ENCODE data around the gene NPFF. TPM values are rescaled to one million over a fixed set of nuclear protein-coding genes. Genes with fewer than 3 reads are reported as not detected.

Gene NPFF
- polyA plus RNA-seq, 3 donors = 0.70 to 1.1 (median 0.93) TPM

DNA sequence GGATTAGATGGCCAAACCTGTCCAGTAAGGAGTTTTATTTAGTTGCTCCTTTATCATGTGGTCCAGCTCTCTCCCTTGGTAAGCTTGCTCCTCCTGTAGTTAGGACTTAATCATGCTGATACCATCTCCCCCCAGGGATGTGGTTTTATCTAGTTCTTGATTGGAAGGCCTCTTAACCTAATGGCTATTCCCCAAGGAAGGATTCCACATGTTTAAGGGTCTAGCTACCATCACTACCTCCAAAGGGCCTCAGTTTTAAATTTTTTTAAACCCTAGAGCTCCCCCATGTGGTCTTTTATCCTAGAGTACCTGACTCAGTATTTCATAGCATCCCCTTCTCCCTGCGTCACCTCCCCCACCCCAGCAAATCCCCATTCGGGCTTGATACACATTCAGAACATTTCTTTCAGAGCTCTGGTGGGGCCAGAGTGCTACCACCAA lies 30.5 kb downstream of the NPFF start:
- DNase-seq = no peak

DNA sequence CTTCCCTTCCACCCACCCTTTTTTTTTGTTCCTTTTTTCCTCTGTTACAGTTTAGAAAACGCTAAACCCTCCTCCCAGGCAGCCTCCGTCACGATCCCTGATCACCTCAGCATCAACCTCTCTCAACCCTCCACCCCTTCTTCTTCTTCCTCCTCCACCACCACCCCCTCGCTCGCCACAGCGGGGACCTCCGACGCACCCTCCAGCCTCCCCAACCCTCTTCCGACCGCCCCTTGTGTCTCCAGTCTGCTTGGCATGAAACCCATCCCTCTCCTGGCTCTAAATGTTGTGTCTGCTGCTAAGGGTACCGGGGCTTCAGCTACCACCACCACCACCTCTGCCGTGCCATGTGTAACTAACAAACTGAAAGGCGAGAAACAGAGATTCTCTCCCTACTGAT lies 32.5 kb downstream of the NPFF start:
- DNase-seq = no peak

DNA sequence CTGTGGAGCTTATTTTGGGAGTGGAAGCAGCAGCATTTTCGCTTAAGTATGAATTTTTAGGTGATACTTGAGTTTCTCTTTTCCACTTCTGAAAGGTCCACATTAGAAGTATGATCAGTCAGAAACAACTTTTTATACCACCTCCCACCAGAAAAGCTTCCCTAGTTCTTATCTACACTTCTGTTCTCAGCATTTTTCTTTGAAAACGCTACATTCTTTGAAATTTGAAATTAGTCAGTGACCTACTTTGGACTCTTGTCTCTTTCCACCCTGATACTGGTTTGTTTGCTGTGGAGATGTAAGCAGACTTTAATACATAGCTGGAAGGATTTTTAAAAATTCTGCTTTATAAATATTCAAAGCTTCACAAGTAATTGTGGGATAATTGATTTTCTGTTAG lies 33.2 kb downstream of the NPFF start:
- DNase-seq = no peak

DNA sequence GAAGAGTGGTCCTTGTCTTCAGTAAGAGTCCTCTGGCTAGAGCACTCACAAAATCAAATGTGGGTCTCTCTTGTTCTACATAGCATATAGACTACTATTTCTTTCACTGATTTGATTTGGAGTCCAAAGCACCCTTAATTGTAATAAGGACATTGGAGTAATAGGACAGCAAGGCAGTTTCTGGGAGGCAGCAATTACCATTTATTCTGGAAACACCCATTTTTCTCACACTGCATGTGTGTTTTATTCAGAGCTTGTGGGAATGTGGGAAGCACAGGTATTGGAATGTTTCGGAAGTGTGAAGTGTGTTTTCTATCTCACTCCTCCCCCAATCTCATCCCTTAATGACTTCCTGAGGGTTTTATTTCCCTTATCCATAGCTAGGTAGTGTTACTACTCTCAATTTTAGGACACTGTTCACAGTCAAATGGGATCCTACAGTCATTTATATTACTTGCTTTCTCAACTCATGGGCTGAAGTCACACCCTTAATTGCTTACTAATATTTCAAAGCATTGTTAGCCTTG lies 35.2 kb downstream of the NPFF start:
- DNase-seq = no peak

DNA sequence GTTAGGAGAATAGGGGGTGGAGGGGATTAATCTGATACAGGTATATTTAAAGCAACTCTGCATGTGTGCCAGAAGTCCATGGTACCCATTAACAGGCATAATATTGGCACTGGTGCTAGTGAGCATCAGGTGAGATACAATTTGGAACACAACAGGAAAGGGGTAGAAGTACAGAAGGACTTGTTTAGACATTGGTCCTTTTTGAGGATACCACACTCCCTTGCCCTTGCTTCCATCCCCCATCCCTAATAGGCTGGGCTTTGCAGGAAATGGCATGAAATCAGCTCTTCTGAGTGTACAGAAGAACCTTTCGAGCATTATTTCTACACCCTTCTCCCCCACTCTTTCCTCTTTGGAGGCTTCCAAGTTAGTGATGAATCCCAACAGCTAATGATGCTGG lies 39.0 kb downstream of the NPFF start:
- no peak for DNase-seq

DNA sequence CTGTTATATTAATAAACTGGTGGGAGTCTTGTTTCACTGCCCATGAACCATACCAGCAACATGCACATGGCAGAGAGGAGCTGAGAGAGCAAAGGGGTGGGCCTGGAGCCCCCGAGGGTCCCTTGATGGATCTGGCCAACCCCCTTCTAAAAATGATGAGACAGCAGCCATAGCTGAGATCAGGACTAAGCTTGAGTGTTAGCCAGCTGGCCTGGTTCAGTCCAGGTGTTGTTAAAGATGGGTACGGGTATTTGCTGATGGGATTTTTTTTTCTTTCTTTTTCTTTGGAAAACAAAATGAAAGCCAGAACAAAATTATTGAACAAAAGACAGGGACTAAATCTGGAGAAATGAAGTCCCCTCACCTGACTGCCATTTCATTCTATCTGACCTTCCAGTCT lies 39.4 kb downstream of the NPFF start:
- no peak for DNase-seq

DNA sequence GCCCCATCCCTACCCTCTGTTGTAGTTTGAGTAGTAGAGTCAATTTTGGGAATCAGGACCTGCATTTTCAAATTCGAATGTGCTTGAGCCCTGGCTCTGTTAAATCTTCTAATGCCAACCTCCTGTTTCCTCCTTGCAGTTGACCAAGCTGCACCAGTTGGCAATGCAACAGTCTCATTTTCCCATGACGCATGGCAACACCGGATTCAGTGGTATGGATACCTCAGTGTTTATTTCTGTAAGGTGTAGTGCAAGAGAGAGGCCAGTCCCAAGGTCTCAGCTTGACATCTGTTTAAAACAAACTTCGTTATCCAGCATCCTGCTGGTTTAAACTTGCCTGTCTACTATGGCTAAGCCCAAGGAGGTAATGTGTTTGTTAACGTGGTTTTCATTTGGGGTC lies 40.2 kb downstream of the NPFF start:
- no peak for DNase-seq

GRCh38 chr12:53466640-53467039 lies 40.6 kb downstream of the NPFF start:
- no peak for DNase-seq

DNA sequence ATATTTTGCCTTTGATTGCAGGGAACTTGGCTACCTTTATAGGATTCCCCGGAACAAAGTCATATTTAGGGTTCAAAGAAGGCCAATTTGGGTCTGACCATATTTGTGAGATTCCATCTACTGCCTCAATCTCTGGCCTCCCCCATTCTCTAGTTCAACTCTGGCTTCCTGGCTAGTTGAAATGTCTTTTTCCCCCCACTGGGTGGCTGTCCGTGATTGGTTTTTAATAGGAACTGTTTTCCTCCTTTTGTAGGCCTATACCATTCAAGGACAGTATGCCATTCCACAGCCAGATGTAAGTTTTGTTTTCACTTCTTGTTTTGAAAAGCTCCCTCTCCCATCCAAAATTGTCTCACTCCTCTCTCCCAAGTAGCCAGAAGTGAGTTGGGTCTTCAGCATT lies 41.6 kb downstream of the NPFF start:
- DNase-seq = no peak

- no peak for DNase-seq
Observed at GRCh38 chr12:53464685-53465418, 42.4 kb downstream of the NPFF start.

DNA sequence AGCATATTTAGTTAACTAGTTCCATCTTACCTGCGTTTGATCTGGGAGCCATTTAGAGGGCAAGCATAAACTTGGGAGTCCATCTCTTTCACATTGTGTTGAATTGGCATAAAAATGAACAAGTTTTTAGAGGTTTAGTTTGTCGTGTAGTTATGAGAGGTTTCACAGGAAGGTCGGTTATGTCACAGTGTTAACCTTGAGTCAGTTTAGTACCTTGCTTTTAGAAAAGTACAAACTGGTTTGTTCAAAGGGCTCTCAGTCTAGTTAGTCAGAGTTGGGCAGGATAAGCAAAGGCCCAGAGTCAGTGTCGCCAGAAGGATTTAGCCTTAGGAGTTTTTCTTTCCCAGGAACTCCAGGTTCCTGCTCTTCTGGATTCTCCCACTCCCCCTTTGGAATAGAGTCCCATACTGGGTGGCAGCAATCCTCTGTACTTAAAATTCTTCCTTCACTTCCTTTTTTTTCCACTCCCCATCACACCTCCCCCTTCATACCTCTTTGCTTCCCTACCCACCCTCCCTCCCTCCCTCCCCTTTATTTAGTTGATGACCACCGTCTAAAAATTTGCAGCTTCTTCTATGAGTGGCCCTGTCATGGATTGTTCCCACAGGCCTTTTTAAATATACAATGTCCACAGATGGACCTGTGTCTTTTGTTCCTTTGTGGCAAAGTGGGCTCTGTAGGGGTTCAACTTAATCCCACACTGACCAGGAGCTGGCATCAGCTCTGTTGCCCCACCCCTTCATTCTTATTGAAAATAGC lies 43.3 kb downstream of the NPFF start:
- no peak for DNase-seq

DNA sequence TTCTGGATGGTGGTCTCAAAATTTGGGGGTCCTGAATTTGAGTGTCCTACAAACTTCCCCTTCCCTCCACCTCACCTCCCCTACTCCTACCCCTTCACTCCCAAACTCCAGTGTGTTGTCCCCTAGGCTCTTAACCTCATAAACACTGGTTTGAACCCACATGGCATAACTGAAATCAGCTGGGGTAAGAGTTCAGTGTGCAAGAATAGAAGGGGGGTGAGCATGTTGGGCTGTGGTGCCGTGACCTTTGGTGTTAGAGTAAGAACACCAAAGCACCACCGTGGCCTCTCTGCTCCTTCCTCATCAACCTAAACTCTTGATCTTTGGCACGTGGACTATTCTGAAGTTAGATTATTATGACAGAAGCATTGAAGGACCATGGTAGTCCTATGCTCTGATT lies 44.3 kb downstream of the NPFF start:
- no peak for DNase-seq

DNA sequence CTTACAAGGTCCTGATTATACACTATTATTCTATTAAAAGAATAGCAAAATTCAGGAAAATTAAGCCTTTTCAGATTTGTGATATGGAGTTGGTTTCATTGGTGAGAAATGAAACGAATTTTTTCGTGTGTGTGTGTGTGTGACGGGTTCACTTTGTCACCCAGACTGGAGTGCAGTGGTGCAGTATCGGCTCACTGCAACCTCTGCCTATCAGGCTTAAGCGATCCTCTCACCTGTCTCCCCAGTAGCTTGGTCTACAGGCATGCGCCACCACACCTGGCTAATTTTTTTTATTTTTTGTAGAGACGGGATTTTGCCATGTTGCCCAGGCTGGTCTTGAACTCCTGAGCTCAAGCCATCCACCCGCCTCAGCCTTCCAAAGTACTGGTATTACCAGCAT lies 45.7 kb downstream of the NPFF start:
- DNase-seq = no peak

DNA sequence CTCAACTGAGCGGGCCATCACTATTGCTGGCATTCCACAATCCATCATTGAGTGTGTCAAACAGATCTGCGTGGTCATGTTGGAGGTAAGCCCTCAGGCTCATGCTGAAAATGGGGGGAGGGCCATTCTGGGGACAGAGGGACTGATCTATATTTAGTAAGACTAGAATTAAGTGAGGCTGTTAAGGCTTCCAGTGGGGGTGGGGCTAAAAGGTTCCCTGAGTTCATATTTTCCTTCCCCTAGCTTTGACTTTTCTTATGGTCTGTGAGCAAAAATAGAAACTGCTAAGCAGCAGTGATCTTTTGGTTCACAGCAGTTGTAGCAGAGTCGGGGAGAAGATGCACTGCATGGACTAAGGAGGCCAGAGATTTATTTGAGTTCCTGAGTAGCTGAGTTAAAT lies 46.2 kb downstream of the NPFF start:
- no peak for DNase-seq

DNA sequence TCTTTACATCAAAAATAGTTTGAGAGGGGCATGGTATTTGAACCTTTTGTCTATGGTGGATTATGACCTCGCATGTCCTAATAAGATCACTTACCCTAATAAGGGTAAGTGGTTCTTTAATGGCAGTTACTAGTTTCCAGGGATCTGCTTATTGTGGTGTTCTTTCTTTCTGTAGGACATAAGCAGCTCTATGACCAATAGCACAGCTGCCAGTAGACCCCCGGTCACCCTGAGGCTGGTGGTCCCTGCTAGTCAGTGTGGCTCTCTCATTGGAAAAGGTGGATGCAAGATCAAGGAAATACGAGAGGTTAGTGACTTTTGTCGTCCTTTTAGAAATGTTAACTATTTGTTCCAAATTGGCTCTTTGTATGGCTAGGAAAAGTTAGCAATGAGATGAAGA lies 48.2 kb downstream of the NPFF start:
- no peak for DNase-seq

Other genes with a start within 250 kb of the NPFF start
- gene ESPL1, start 239.2 kb downstream of the NPFF start, polyA plus RNA-seq (ENCODE audit: insufficient read length in 3 of 3) = 10 to 100 TPM; 11.6 to 16.0 (median 14.3) TPM
- gene PFDN5, start 211.9 kb downstream of the NPFF start, polyA plus RNA-seq (ENCODE audit: insufficient read length in 3 of 3) = 100 to 1,000 TPM; 564 to 760 (median 671) TPM
- gene MYG1, start 207.8 kb downstream of the NPFF start, polyA plus RNA-seq (ENCODE audit: insufficient read length in 3 of 3) = 10 to 100 TPM; 59.5 to 62.9 (median 62.2) TPM
- 10 to 100 TPM; 85.1 to 93.6 (median 86.9) TPM for gene AAAS, start 185.9 kb downstream of the NPFF start, polyA plus RNA-seq (ENCODE audit: insufficient read length in 3 of 3)
- under 1 TPM in 2 of 3 donors, not detected in 1; 0.10 to 0.43 TPM for gene SP7, start 171.1 kb downstream of the NPFF start, polyA plus RNA-seq (ENCODE audit: insufficient read length in 3 of 3)
- 10 to 100 TPM; 69.3 to 90.7 (median 86.1) TPM for gene SP1, start 127.3 kb downstream of the NPFF start, polyA plus RNA-seq (ENCODE audit: insufficient read length in 3 of 3)
- gene AMHR2, start 83.6 kb downstream of the NPFF start, polyA plus RNA-seq (ENCODE audit: insufficient read length in 3 of 3) = under 1 TPM; 0.24 to 0.48 (median 0.27) TPM
- 100 to 1,000 TPM; 172 to 193 (median 185) TPM for gene PRR13, start 65.8 kb downstream of the NPFF start, polyA plus RNA-seq (ENCODE audit: insufficient read length in 3 of 3)
- gene PCBP2, start 55.4 kb downstream of the NPFF start, polyA plus RNA-seq (ENCODE audit: insufficient read length in 3 of 3) = 1,000 to 10,000 TPM; 1,070 to 1,171 (median 1,081) TPM
- gene MAP3K12, start 8.0 kb downstream of the NPFF start, polyA plus RNA-seq (ENCODE audit: insufficient read length in 3 of 3) = 10 to 100 TPM; 22.9 to 40.1 (median 36.9) TPM
- 10 to 100 TPM; 54.5 to 62.3 (median 58.0) TPM for gene TARBP2, start 6.2 kb downstream of the NPFF start, polyA plus RNA-seq (ENCODE audit: insufficient read length in 3 of 3)
- gene ATF7, start 118.9 kb upstream of the NPFF start, polyA plus RNA-seq (ENCODE audit: insufficient read length in 3 of 3) = 10 to 100 TPM; 37.9 to 49.9 (median 47.4) TPM
- 100 to 1,000 TPM; 595 to 667 (median 599) TPM for gene ATP5MC2, start 168.6 kb upstream of the NPFF start, polyA plus RNA-seq (ENCODE audit: insufficient read length in 3 of 3)
- 100 to 1,000 TPM; 121 to 142 (median 139) TPM for gene CALCOCO1, start 220.0 kb upstream of the NPFF start, polyA plus RNA-seq (ENCODE audit: insufficient read length in 3 of 3)
- gene CISTR, start 244.5 kb upstream of the NPFF start, polyA plus RNA-seq (ENCODE audit: insufficient read length in 3 of 3) = under 1 TPM in 1 of 3 donors, not detected in 2; 0.20 TPM